ENCODE measurements around the gene GABPA.
A peak's percentile ranks its signal among the peaks of the same experiment; 100 is the strongest.

Gene GABPA

DNA sequence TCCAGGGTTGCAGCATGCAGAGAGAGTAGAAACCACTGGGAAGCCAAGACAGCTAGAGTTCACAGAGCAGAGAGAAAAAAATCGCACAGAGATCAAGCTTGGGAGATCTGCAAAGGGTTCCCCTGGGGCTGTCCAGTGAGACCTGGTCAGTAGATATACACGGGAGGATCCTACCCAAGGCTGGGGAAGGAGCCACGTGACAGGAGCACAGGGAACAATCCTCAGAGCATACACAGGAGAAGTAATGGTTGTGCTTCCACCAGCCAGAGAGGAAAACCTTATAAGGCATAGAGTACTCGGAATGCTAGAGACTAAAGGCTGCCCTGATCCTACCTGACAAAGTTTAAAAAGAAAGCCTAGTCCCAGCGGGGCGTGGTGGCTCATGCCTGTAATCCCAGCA is 53.9 kb downstream of the GABPA start:
- no peak overlapping the region for H3K27ac ChIP-seq (ENCODE audit: poor library complexity, severe bottlenecking)
- DNase-seq (ENCODE audit: low spot score) (no peak), ATAC-seq (ENCODE audit: low read depth) (no peak)
- TF ChIP-seq, protein P1, sequence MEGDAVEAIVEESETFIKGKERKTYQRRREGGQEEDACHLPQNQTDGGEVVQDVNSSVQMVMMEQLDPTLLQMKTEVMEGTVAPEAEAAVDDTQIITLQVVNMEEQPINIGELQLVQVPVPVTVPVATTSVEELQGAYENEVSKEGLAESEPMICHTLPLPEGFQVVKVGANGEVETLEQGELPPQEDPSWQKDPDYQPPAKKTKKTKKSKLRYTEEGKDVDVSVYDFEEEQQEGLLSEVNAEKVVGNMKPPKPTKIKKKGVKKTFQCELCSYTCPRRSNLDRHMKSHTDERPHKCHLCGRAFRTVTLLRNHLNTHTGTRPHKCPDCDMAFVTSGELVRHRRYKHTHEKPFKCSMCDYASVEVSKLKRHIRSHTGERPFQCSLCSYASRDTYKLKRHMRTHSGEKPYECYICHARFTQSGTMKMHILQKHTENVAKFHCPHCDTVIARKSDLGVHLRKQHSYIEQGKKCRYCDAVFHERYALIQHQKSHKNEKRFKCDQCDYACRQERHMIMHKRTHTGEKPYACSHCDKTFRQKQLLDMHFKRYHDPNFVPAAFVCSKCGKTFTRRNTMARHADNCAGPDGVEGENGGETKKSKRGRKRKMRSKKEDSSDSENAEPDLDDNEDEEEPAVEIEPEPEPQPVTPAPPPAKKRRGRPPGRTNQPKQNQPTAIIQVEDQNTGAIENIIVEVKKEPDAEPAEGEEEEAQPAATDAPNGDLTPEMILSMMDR (IDR thresholded peaks at IDR 0.05; ENCODE audit: poor library complexity, severe bottlenecking) = no peak
- no peaks in the 10 kb centered on the region for H3K9me3 ChIP-seq (ENCODE audit: severe bottlenecking)
- no peak overlapping the region for H3K4me3 ChIP-seq (ENCODE audit: severe bottlenecking)
- peaks cover 5% of the 10 kb centered on the region for H3K4me1 ChIP-seq (ENCODE audit: insufficient read depth, poor library complexity, severe bottlenecking)
- H3K36me3 ChIP-seq (ENCODE audit: low read depth) = no peaks in the 10 kb centered on the region
- H3K27me3 ChIP-seq (ENCODE audit: insufficient read depth, poor library complexity, severe bottlenecking) = no peaks in the 10 kb centered on the region

DNA sequence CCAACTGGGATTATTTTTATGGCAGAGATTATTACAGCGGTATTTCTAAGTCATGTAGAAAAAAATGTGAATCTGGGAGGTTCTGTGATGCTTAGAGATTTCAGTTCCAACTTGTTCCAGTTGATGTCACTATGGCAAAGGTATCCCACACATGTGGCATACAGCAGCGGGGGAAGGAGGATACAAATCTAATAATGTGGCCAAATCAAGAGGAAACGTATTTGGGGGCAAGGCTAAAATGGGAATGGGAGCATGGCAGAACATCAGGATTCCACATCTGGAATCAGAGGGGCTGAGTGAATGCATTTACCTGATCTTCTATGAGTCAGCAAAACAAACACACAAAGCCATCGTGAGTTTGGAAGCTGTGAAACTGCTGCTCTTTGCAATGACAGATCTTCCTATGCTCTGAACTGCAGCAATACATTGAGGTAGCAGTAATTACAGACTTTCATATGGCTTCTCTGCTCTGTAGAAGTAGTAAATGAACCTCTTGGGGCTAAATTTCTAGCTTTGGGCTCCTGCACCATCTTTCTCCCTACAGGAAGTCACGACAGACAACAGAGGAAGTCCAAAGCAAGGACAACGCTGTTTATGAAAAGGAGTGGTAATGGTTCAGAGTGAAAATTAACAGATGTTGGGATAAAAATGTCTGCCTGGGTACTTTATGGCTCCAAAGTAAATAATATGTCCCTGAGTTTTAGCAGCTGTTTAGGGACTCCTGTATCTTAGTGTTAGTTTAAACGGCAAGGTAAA is 55.5 kb downstream of the GABPA start:
- Histone ChIP-seq H3K27me3 (ENCODE audit: insufficient read depth, poor library complexity, severe bottlenecking) (no peaks in the 10 kb centered on the region), H3K9me3 (ENCODE audit: severe bottlenecking) (no peaks in the 10 kb centered on the region), H3K27ac (ENCODE audit: poor library complexity, severe bottlenecking) (no peak overlapping the region), H3K4me1 (ENCODE audit: insufficient read depth, poor library complexity, severe bottlenecking) (peaks cover 5% of the 10 kb centered on the region), H3K4me3 (ENCODE audit: severe bottlenecking) (no peak overlapping the region), H3K36me3 (ENCODE audit: low read depth) (no peaks in the 10 kb centered on the region)
- DNase-seq (ENCODE audit: low spot score) (no peak), ATAC-seq (ENCODE audit: low read depth) (peak; percentile 67)
- TF ChIP-seq, protein P1 (IDR thresholded peaks at IDR 0.05; ENCODE audit: poor library complexity, severe bottlenecking) = peak; percentile 62

DNA sequence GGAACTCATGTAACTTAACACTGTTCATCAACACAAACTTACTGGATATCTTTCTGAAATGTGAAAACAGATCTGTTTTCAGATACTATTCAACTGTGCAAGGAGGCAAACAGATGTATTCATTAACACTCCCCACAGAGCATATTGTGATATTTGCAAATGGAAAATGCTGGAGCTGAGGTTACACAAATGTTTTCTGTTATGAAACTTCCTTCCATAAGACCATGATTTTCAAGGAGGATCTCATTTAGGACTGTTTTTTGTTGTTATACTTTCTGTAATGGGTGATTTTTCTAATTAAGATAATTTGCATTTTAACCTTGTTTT is 56.1 kb downstream of the GABPA start:
- Histone ChIP-seq H3K36me3 (ENCODE audit: low read depth) (no peaks in the 10 kb centered on the region), H3K9me3 (ENCODE audit: severe bottlenecking) (no peaks in the 10 kb centered on the region), H3K27ac (ENCODE audit: poor library complexity, severe bottlenecking) (no peak overlapping the region), H3K4me1 (ENCODE audit: insufficient read depth, poor library complexity, severe bottlenecking) (peaks cover 5% of the 10 kb centered on the region), H3K4me3 (ENCODE audit: severe bottlenecking) (no peak overlapping the region), H3K27me3 (ENCODE audit: insufficient read depth, poor library complexity, severe bottlenecking) (no peaks in the 10 kb centered on the region)
- TF ChIP-seq, protein P1 (IDR thresholded peaks at IDR 0.05; ENCODE audit: poor library complexity, severe bottlenecking) = no peak
- DNase-seq (ENCODE audit: low spot score) = no peak
- no peak for ATAC-seq (ENCODE audit: low read depth)

DNA sequence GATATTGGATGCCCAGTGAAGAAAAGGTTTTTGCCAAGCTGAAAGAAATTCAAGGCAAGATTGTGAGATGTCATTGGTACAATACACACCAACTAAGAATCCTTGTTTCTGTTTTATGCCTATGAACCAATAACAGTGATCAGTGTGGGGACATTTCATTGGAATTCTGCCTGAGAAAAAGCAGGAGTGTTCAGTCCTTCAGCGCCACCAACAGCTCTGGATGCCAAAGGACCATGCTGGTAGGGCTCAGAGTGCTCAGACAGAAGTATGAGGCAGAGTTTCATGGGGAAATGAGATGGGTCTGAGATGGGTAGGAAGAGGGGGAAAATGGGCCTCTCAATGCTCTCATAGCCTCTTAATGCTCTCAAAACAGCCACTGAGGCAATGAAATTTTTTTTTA is 56.5 kb downstream of the GABPA start:
- Histone ChIP-seq H3K27ac (ENCODE audit: poor library complexity, severe bottlenecking) (no peak overlapping the region), H3K4me1 (ENCODE audit: insufficient read depth, poor library complexity, severe bottlenecking) (peaks cover 5% of the 10 kb centered on the region), H3K4me3 (ENCODE audit: severe bottlenecking) (no peak overlapping the region), H3K9me3 (ENCODE audit: severe bottlenecking) (no peaks in the 10 kb centered on the region), H3K36me3 (ENCODE audit: low read depth) (no peaks in the 10 kb centered on the region), H3K27me3 (ENCODE audit: insufficient read depth, poor library complexity, severe bottlenecking) (no peaks in the 10 kb centered on the region)
- TF ChIP-seq, protein P1 (IDR thresholded peaks at IDR 0.05; ENCODE audit: poor library complexity, severe bottlenecking) = no peak
- ATAC-seq (ENCODE audit: low read depth) (no peak), DNase-seq (ENCODE audit: low spot score) (no peak)

DNA sequence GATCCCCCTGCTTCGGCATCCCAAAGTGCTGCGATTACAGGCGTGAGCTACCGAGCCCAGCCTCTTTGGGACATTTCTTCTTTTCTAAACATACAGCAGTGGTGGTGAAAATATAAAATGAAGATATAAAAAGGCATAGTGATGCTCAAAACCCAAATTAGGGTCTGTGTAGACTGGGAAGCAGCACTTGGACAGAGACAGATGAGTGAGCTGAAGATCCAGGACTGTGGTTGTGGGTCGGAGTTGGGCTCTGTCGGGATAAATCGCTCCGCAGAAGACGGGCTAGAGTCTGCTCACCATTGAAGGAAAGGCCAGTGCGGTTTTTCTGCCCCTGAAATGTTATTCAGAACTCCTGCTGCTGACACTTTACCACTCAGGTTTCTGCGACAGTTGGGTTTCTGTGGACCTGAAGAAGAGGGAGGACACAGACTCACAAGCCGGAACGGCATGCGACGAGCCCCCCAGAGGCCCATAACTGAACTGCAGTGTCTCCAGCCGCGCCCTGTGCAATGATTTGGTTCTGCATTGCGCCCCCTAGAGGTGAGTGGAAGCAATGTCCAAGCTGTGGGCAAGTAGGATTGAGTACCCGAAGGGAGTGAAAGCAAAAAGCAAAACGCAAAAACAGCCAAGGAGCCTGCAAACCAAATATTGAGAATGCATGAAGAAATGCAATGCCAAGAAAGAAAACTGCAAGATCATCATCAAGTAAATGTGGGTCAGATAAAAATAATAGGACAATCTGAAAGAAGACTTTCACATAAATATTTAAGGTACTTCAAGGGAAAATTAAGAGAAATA is 66.6 kb downstream of the GABPA start:
- Histone ChIP-seq H3K27me3 (ENCODE audit: insufficient read depth, poor library complexity, severe bottlenecking) (no peaks in the 10 kb centered on the region), H3K36me3 (ENCODE audit: low read depth) (no peaks in the 10 kb centered on the region), H3K4me1 (ENCODE audit: insufficient read depth, poor library complexity, severe bottlenecking) (no peaks in the 10 kb centered on the region), H3K9me3 (ENCODE audit: severe bottlenecking) (no peaks in the 10 kb centered on the region), H3K27ac (ENCODE audit: poor library complexity, severe bottlenecking) (no peak overlapping the region), H3K4me3 (ENCODE audit: severe bottlenecking) (no peak overlapping the region)
- ATAC-seq (ENCODE audit: low read depth) (peak; percentile 87), DNase-seq (ENCODE audit: low spot score) (peak; percentile 64)
- TF ChIP-seq, protein P1 (IDR thresholded peaks at IDR 0.05; ENCODE audit: poor library complexity, severe bottlenecking) = peak; percentile 92

All from RWPE2 (cell line).